Measurements from ENCODE around the gene RIC8B. TPM values are rescaled to one million over a fixed set of nuclear protein-coding genes. Genes with fewer than 3 reads are reported as not detected.

RIC8B gene
- total and polyA plus RNA-seq, 2 of the 13 experiments (the other 11 are each of a cell fraction or from before 2014, with no cell fraction given), result 5.1 to 7.5 TPM

- no TSS peak for BruUV-seq (replicated peaks)
- H3K4me2 ChIP-seq (ENCODE audit: low read depth, low read length), result no peak overlapping the region
- H3K9me3 ChIP-seq (ENCODE audit: low read length), result no peaks in the 10 kb centered on the region; the same call in 1 of the 2 replicates
- in situ Hi-C loops (cut with HindIII; ENCODE audit: extremely low pct_ligation_motif_present, low pct_unique_long_range_greater_than_20kb), result loop anchor here (5.0 kb wide), 1 partner anchor 531 kb away; no protein-coding TSS in a partner anchor
- CTCF ChIA-PET (ENCODE audit: low intra/inter-chr PET ratio, low total read pairs), result interaction anchor here (1.5 to 3.2 kb wide), 2 partner anchors 77 to 532 kb away, joined by 4 to 31 read pairs; no protein-coding TSS in a partner anchor
- no peak overlapping the region for H3K4me3 ChIP-seq (replicated peaks in 1 of 3; ENCODE audit: insufficient read depth in 1 of 3, low read depth in 2 of 3, low read length in 3 of 3)
- 2% methylated on average over 3 of the region's 3 CpGs for WGBS (ENCODE audit: low lambda C conversion rate)
- peak; percentile 42 for FAIRE-seq
- no peak overlapping the region for H2AFZ ChIP-seq (ENCODE audit: low read length)
- peak; percentile 30 for DNase-seq (ENCODE audit: low spot score)
- H4K20me1 ChIP-seq (ENCODE audit: insufficient read depth, low read length), result no peaks in the 10 kb centered on the region
- no peak overlapping the region for H3K27ac ChIP-seq (ENCODE audit: extremely low read length, insufficient read depth, low read length)
- POLR2A ChIA-PET, result interaction anchor here (2.2 kb wide), 1 partner anchor 561 kb away, joined by 13 read pairs; the partner anchor contains the start of gene POLR3B
- H3K4me1 ChIP-seq (ENCODE audit: insufficient read depth, low read length), result no peaks in the 10 kb centered on the region
- no peaks in the 10 kb centered on the region for H3K79me2 ChIP-seq (ENCODE audit: insufficient read depth, low read length)
- H3K27me3 ChIP-seq (ENCODE audit: control insufficient read depth in 1 of 2, insufficient read depth in 2 of 2, low read length in 2 of 2), result no peaks in the 10 kb centered on the region; a peak in 1 of 5 replicates
- no peaks in the 10 kb centered on the region for H3K36me3 ChIP-seq (replicated peaks in 1 of 2; ENCODE audit: control insufficient read depth in 1 of 2, insufficient read depth in 2 of 2, low read length in 2 of 2)
- intact Hi-C loops (cut with micrococcal nuclease; ENCODE audit: unreplicated experiment), result loop anchor here (1.0 to 5.0 kb wide), 2 partner anchors 236 to 532 kb away; no protein-coding TSS in a partner anchor
- no peak overlapping the region for H3K9ac ChIP-seq (ENCODE audit: insufficient read depth, low read depth, low read length)
- peak; percentile 70 for ATAC-seq
- no peak for TF ChIP-seq ZSCAN30 (CRISPR knock-in tag; IDR thresholded peaks at IDR 0.05)
- no peak for TF ChIP-seq ZSCAN21 (CRISPR knock-in tag; IDR thresholded peaks at IDR 0.05; ENCODE audit: borderline replicate concordance)
- TF ChIP-seq STAG1 (CRISPR knock-in tag; IDR thresholded peaks at IDR 0.05), result peak; percentile 88
- no peak for TF ChIP-seq GRHL1 (CRISPR knock-in tag; conservative IDR thresholded peaks at IDR 0.05)
- TF ChIP-seq ZNF34 (CRISPR knock-in tag; IDR thresholded peaks at IDR 0.05; ENCODE audit: borderline replicate concordance), result no peak
- no peak for TF ChIP-seq AGO2 (optimal IDR thresholded peaks at IDR 0.05; ENCODE audit: low read depth, low read length)
- no peak for TF ChIP-seq MLX (CRISPR knock-in tag; IDR thresholded peaks at IDR 0.05)
- no peak for TF ChIP-seq GABPA (IDR thresholded peaks at IDR 0.05; ENCODE audit: low read depth, low read length)
- TF ChIP-seq GABPA (CRISPR knock-in tag; IDR thresholded peaks at IDR 0.05; ENCODE audit: low read depth), result 0 out of 2 replicates have a peak, but pooled peaks have one; percentile 14
- no peak for TF ChIP-seq ETV5 (CRISPR knock-in tag; IDR thresholded peaks at IDR 0.05; ENCODE audit: borderline replicate concordance)
- no peak for TF ChIP-seq PLRG1 (conservative IDR thresholded peaks at IDR 0.05)
- no peak for TF ChIP-seq CREB1 (IDR thresholded peaks at IDR 0.05)
- 0 out of 2 replicates have a peak, but pooled peaks have one; percentile 17 for TF ChIP-seq CREB1 (CRISPR knock-in tag; IDR thresholded peaks at IDR 0.05)
- no peak for TF ChIP-seq THAP7 (CRISPR knock-in tag; IDR thresholded peaks at IDR 0.05)
- TF ChIP-seq ZNF484 (CRISPR knock-in tag; IDR thresholded peaks at IDR 0.05; ENCODE audit: borderline replicate concordance, low read depth), result no peak
- TF ChIP-seq NFYB (CRISPR knock-in tag; IDR thresholded peaks at IDR 0.05), result no peak
- no peak for TF ChIP-seq ZNF800 (CRISPR knock-in tag; IDR thresholded peaks at IDR 0.05)
- TF ChIP-seq ZFP36L2 (CRISPR knock-in tag; IDR thresholded peaks at IDR 0.05), result no peak
- peak; percentile 61; the same call in 1 of the 2 replicates for TF ChIP-seq RAD21 (CRISPR knock-in tag; IDR thresholded peaks at IDR 0.05)
- peak; percentile 78 for TF ChIP-seq CTCF (CRISPR knock-in tag; IDR thresholded peaks at IDR 0.05)
Measured at GRCh38 chr12:106918746-106919145, 144.3 kb downstream of the RIC8B start.

Measured in HepG2 (cell line).